GM12864 (cell line): Measurements from ENCODE around the gene GSG1L2.

Experiments
- DNase-seq: peaks from one replicate; pipeline ENCODE4 v3.0.0-alpha.2; 2011; ENCODE audit warnings: low read depth
- H3K4me3 ChIP-seq: 2 replicates; pipeline ENCODE4 v1.5.1; 2011; ENCODE audit warnings: mild to moderate bottlenecking, low read depth, low read length, control low read depth
- TF ChIP-seq, protein P1 (sequence below): IDR thresholded peaks from 2 replicates; pipeline ENCODE4 v1.5.1; 2011; ENCODE audit warnings: low read depth, mild to moderate bottlenecking, moderate library complexity, low read length, control low read depth, inconsistent platforms; ENCODE audit errors: missing control alignments

Gene GSG1L2

DNA sequence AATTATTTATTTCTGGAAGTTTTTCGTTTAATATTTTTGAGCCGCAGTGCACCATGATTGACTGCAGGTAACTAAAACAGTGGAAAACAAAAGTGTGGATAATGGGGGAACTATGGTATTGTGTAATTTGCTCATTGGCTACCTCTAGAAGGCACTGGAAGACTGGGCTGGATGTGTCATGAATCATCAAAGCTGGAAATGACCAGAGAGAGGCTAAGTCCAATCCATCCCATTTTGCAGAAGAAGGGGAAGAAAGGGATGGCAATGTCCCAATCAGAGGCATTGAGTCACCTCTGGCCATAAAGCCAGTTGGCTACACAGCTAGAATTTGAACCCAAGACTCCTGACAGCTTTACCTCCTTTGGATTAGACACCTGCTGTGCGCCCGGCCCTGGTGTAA lies 33.2 kb upstream of the GSG1L2 start:
- no peak for DNase-seq
- H3K4me3 ChIP-seq, result no peak overlapping the region
- TF ChIP-seq, protein P1, sequence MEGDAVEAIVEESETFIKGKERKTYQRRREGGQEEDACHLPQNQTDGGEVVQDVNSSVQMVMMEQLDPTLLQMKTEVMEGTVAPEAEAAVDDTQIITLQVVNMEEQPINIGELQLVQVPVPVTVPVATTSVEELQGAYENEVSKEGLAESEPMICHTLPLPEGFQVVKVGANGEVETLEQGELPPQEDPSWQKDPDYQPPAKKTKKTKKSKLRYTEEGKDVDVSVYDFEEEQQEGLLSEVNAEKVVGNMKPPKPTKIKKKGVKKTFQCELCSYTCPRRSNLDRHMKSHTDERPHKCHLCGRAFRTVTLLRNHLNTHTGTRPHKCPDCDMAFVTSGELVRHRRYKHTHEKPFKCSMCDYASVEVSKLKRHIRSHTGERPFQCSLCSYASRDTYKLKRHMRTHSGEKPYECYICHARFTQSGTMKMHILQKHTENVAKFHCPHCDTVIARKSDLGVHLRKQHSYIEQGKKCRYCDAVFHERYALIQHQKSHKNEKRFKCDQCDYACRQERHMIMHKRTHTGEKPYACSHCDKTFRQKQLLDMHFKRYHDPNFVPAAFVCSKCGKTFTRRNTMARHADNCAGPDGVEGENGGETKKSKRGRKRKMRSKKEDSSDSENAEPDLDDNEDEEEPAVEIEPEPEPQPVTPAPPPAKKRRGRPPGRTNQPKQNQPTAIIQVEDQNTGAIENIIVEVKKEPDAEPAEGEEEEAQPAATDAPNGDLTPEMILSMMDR, result no peak

DNA sequence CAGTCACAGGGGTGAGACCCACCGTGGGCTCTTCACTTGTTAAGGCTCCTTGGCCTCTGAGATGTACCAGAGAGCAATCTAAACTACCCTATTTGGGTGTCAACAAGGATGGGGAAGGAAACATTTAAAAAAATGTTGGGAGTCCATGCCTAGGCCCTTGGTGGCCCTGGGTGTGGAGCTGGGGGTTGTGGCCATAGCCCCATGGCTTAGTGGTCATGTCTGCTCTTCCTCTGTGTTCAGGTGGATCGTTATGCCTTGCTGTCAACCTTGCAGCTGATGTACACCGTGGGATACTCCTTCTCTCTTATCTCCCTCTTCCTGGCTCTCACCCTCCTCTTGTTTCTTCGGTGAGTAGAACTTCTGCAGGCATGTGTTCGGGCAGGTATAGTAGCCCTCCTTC lies 32.4 kb upstream of the GSG1L2 start:
- TF ChIP-seq, protein P1, result no peak
- DNase-seq, result no peak
- H3K4me3 ChIP-seq, result no peak overlapping the region

DNA sequence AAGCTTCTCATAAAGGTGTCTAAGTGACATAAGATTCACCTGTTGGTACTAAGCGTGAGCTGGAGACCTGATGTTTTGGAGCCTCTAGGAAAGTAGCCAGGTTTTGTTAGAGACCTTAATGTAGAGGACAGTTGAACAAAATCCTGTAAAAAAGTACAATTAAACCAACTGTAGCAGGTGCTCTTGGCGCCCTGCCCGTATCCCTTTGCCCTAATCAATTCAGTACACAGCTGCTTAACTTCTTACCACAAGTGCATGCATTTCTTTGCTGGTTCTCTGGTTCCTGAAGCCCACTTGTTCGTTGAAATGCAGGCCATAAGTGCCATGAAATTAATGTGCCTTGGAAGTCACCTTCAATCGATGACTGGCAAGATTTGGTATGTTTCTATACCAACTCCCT lies 28.3 kb upstream of the GSG1L2 start:
- TF ChIP-seq, protein P1, result no peak
- no peak overlapping the region for H3K4me3 ChIP-seq
- DNase-seq, result no peak

DNA sequence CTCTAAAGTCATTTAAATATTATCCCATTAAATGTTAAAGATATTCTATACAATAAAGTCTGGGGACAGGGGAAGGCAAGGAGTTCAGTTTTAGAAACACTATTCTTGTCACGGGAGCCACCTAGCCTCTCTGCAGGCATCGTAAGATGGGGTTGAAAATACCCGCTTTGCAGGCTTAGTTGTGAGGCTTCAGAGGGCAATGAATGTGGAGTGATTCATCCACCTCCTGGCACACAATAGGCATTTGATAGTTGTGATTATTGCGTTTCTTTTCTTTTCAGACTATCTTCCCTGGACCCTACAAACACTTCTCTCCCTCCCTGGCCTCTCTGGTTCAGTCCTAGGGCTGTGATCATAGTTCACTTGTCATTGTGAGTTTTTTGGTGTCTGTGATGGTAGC lies 23.4 kb upstream of the GSG1L2 start:
- no peak for DNase-seq
- TF ChIP-seq, protein P1, result no peak
- H3K4me3 ChIP-seq, result no peak overlapping the region

DNA sequence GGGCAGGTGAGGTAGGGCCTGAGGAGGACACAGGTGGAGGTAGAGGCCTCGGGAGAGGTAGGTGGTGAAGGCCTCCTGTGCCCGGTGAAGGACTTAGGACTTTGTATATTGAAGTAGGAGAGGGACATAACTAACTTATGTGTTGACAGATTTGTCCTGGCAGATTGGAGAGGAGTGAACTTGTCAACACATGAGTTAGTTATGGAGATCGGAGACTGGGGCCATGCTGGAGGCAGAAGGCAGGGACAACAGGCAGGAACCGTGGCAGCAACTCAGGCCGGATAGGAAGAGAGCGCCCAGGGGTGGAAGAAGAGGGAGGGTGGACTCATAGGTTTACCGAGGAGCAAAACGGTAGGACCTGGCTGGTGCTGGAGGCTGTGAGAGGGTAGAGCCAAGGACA lies 22.3 kb upstream of the GSG1L2 start:
- no peak overlapping the region for H3K4me3 ChIP-seq
- TF ChIP-seq, protein P1, result no peak
- DNase-seq, result no peak

DNA sequence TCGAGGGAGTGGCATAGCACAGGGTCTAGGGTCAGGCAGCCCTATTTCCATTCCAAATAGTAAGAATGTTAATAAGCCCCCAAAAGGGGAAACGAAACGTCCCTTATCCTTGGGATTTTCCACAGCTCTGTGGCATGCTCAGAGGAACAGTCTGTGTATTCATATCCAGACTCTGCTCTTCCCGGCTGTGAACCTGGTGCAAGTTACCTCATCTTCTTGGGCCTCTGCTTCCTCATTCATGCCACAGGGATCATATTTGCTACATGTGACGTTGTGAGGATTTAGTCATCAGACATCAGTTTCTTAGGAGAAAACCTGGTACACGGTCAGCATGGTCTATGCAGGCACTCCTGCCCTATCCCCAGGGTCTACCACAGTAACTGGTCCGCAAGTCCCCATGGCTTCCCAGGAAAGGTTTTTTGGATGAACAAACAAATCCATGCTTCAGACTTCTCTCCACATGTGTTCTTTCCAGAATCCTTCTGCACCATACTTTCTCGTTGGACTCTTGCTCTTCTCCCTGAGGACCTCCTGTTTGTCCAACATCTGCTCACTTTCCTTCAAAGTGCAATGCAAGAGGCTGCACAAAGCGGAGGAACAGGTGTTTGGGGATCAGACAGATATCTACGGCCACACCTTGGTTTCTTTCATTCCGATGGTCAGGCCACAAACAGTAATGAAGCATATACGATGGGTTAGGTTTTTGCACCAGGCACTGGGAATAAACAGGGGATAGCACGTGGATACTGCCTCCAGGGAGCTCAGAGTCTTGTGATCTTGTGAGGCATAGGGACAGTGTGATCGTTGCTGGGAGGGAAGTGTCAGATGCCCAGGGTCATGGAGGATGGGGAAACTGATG lies 21.5 kb upstream of the GSG1L2 start:
- H3K4me3 ChIP-seq, result no peak overlapping the region
- DNase-seq, result no peak
- TF ChIP-seq, protein P1, result no peak

DNA sequence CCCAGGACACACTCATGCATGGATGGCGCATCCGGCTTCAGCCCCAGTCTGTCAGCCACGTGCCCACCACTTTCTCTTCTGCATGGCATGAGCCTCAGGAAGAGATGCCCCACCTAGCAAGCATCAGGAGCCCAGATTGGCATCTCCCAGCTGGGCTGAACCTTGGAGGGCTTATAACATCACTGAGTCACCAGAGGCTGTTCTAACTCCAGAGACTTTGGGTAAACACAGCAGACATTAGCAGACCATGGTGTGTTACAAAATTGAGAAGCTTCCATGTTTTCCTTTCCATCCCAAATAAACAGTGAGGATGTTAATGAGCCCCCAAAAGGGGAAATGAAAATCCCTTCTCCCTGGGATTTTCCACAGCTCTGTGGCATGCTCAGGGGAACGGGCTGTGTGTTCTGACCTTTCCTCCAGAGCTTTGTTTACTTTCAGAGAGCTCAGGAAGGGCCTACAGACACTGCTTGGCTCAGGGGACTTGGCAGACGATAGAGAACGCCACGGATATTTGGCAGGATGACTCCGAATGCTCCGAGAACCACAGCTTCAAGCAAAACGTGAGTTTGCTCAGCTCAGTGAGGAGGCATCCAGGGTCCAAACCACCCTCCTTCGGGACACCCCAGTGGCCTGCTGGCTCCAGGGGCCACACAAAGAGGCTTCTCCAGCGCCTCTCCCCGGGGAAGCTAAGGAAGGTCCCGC lies 20.3 kb upstream of the GSG1L2 start:
- TF ChIP-seq, protein P1, result no peak
- no peak for DNase-seq
- no peak overlapping the region for H3K4me3 ChIP-seq
